RWPE2 (cell line): ENCODE results near the gene TAS1R2.
A peak's percentile ranks its signal among the peaks of the same experiment; 100 is the strongest.

ENCODE experiments used
- ATAC-seq: fragments of 200-7000 bp; cut with Tn5 transposase; 3 replicates; pipeline ENCODE4 v1.9.1; 2021; ENCODE audit warnings: low read depth
- DNase-seq: peaks from one replicate; pipeline ENCODE4 v3.0.0-alpha.2; 2020; ENCODE audit warnings: low spot score
- H3K27ac ChIP-seq: fragments of 450-650 bp; 2 replicates; pipeline ENCODE4 v1.5.1; 2017; ENCODE audit warnings: mild to moderate bottlenecking; ENCODE audit not compliant: poor library complexity, severe bottlenecking
- H3K27me3 ChIP-seq: fragments of 250-450 bp; sonication (Bioruptor Pico); 2 replicates; pipeline ENCODE4 v1.5.1; 2021; ENCODE audit warnings: mild to moderate bottlenecking, moderate library complexity; ENCODE audit not compliant: insufficient read depth, poor library complexity, severe bottlenecking
- H3K36me3 ChIP-seq: fragments of 250-450 bp; sonication (Bioruptor Pico); 2 replicates; pipeline ENCODE4 v1.5.1; 2020; ENCODE audit warnings: low read depth, mild to moderate bottlenecking, moderate library complexity
- H3K4me1 ChIP-seq: fragments of 250-450 bp; sonication (Bioruptor Pico); 2 replicates; pipeline ENCODE4 v1.5.1; 2021; ENCODE audit warnings: mild to moderate bottlenecking, moderate library complexity; ENCODE audit not compliant: insufficient read depth, poor library complexity, severe bottlenecking
- H3K4me3 ChIP-seq: fragments of 250-450 bp; sonication (Bioruptor Pico); 2 replicates; pipeline ENCODE4 v1.5.1; 2021; ENCODE audit warnings: mild to moderate bottlenecking, moderate library complexity; ENCODE audit not compliant: severe bottlenecking
- H3K9me3 ChIP-seq: fragments of 250-450 bp; sonication (Bioruptor Pico); 2 replicates; pipeline ENCODE4 v1.5.1; 2021; ENCODE audit warnings: mild to moderate bottlenecking, moderate library complexity; ENCODE audit not compliant: severe bottlenecking
- CTCF ChIP-seq: fragments of 450-650 bp; IDR thresholded peaks from one replicate; pipeline ENCODE4 v1.5.1; 2017; ENCODE audit warnings: mild to moderate bottlenecking, moderate library complexity; ENCODE audit not compliant: poor library complexity, severe bottlenecking

TAS1R2 gene

DNA sequence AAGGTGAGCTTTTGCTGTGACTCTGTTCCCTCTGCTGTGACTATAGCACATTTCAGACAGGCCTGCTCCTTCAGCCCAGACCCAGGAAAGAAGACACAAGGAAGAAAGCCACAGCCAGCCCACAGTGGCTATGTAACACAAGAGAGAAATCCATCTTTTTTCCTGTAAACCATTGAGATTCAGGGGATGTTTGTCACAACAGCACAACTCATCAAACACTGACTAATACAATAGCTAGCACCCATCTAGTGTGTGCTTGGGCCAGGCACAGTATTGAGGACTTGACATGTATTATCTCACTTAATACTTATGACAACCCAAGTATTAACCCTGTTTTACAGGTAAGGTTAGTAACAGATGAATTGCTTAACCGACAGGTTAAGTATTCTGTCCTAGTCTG, 29.8 kb downstream of the TAS1R2 start:
- ATAC-seq (no peak), DNase-seq (no peak)
- Histone ChIP-seq H3K4me1 (no peaks in the 10 kb centered on the region), H3K9me3 (no peaks in the 10 kb centered on the region), H3K36me3 (no peaks in the 10 kb centered on the region), H3K27me3 (peaks cover 3% of the 10 kb centered on the region), H3K27ac (no peak overlapping the region), H3K4me3 (no peak overlapping the region)
- no peak for TF ChIP-seq CTCF

- H3K27ac ChIP-seq, result no peak overlapping the region
- no peaks in the 10 kb centered on the region for H3K36me3 ChIP-seq
- no peaks in the 10 kb centered on the region for H3K9me3 ChIP-seq
- no peak overlapping the region for H3K4me3 ChIP-seq
- H3K27me3 ChIP-seq, result no peaks in the 10 kb centered on the region
- ATAC-seq (no peak), DNase-seq (no peak)
- H3K4me1 ChIP-seq, result no peaks in the 10 kb centered on the region
- no peak for TF ChIP-seq CTCF
Measured at GRCh38 chr1:18828224-18828623, 31.2 kb downstream of the TAS1R2 start.

DNA sequence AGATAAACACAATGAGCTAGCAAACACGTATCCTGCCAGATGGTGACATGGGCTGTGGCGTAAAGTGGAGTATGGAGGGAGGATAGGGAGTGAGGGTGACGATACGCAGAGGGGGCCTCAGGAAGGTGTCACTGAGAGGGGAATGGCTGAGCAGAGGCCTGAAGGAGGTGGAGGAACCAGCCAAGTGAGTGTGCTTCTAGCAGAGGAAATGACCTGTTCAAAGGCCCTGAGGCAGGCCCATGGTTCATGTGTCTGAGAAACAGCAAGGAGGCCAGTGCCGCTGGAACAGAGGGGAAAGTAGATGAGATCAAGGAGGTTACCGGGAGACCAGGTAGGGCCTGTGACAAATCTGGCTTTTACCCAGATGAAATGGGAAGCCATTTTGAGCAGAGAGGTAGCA, 36.0 kb downstream of the TAS1R2 start:
- Histone ChIP-seq H3K27ac (no peak overlapping the region), H3K4me3 (no peak overlapping the region), H3K27me3 (peaks cover 7% of the 10 kb centered on the region), H3K36me3 (no peaks in the 10 kb centered on the region), H3K9me3 (no peaks in the 10 kb centered on the region), H3K4me1 (no peaks in the 10 kb centered on the region)
- DNase-seq (peak; percentile 29), ATAC-seq (no peak)
- no peak for TF ChIP-seq CTCF

DNA sequence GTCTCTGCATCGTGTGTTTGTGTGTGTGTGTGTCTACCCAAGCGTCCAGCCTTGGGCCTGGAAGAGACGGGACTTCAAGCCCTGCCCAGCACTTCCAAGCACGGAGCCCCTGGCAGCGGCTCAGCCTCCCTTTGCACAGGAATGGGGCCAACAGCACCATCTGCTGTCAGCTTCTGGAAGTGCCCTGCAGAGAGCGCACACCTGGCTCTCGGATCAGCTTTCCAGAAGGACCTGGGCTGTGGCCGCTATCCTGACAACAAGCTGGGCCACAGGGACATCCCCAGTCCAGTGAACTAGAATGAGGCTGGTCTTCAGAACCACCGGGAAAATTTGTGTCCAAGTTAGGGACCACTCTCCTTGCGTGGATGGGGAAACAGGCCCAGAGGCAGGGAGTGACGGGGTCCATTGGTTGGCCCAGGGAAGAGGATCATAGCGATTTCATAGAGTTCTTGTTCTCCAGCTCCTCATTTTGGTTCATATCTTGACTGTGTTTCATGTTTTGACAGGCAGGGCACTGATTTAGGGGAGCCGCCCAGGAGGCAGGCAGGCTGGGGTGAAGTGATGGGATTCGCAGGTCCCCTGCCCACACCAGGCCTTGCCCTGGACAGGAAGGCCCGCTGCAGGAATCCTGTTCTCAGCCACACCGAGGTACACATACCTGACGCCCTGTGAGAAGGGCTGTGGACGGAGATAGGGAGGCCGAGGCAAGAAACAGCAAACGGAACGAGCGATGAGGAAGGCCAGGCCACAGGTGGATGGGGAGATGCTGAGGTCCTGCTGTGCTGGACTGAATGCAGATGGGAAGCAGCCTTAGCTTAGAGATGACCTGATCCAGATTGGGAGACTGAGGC, 38.4 kb downstream of the TAS1R2 start:
- no peaks in the 10 kb centered on the region for H3K9me3 ChIP-seq
- peaks cover 7% of the 10 kb centered on the region for H3K27me3 ChIP-seq
- TF ChIP-seq CTCF, result peak; percentile 90
- no peak overlapping the region for H3K4me3 ChIP-seq
- H3K4me1 ChIP-seq, result no peaks in the 10 kb centered on the region
- DNase-seq, result peak; percentile 16
- no peaks in the 10 kb centered on the region for H3K36me3 ChIP-seq
- ATAC-seq, result peak; percentile 90
- no peak overlapping the region for H3K27ac ChIP-seq
